MCF 10A (cell line): Measurements from ENCODE around the gene ERBIN. TPM values are rescaled to one million over a fixed set of nuclear protein-coding genes. Genes with fewer than 3 reads are reported as not detected.

Source experiments
- BruUV-seq: library from RNA; stranded (reverse); fragments of 400-500 nt; replicated peaks from 2 replicates; lab custom pipeline; 2021; lab: Mats Ljungman, UMichigan
- CTCF ChIA-PET: fragments of 300-600 bp; sonication (Branson Sonifier 250); formaldehyde crosslinking; extraction: SDS; loops from one replicate; lab custom pipeline; 2021; ENCODE audit warnings: antibody characterized with exemption, inconsistent platforms; lab: Yijun Ruan, JAX
- POLR2A ChIA-PET: fragments of 300-600, 350-650 bp; sonication (Branson Sonifier 250); formaldehyde crosslinking; extraction: SDS; loops from one replicate; lab custom pipeline; 2020; ENCODE audit warnings: antibody characterized with exemption, inconsistent platforms; lab: Yijun Ruan, JAX
- DNase-seq: peaks from one replicate; pipeline ENCODE4 v3.0.0-alpha.2; 2018; ENCODE audit not compliant: unreplicated experiment
- H3K27ac Mint-ChIP-seq: one replicate; pipeline ENCODE4 v1.8.0; 2022; ENCODE audit warnings: mild to moderate bottlenecking, low read depth, mixed read lengths; ENCODE audit not compliant: unreplicated experiment
- H3K27me3 Mint-ChIP-seq: one replicate; pipeline ENCODE4 v1.8.0; 2022; ENCODE audit warnings: mixed read lengths; ENCODE audit not compliant: insufficient read depth, unreplicated experiment
- H3K36me3 Mint-ChIP-seq: one replicate; pipeline ENCODE4 v1.8.0; 2022; ENCODE audit warnings: mild to moderate bottlenecking, moderate library complexity, mixed read lengths; ENCODE audit not compliant: insufficient read depth, unreplicated experiment
- H3K4me1 Mint-ChIP-seq: one replicate; pipeline ENCODE4 v1.8.0; 2022; ENCODE audit warnings: mixed read lengths; ENCODE audit not compliant: insufficient read depth, unreplicated experiment
- H3K4me3 Mint-ChIP-seq: one replicate; pipeline ENCODE4 v1.8.0; 2022; ENCODE audit warnings: mild to moderate bottlenecking, moderate library complexity, mixed read lengths; ENCODE audit not compliant: unreplicated experiment
- H3K9me3 Mint-ChIP-seq: one replicate; pipeline ENCODE4 v1.8.0; 2022; ENCODE audit warnings: mixed read lengths; ENCODE audit not compliant: unreplicated experiment
- CTCF ChIP-seq: fragments of 200-600 bp; IDR thresholded peaks from one replicate; pipeline ENCODE4 v1.8.0; 2022; ENCODE audit warnings: antibody characterized with exemption, mild to moderate bottlenecking; ENCODE audit not compliant: unreplicated experiment
- intact Hi-C: fragments of 100-400 bp; cut with micrococcal nuclease; formaldehyde crosslinking; loops from 2 replicates; pipeline ENCODE4 v1.14.1; 2022
- total RNA-seq: library from RNA; stranded (reverse); gene quantifications from 2 replicates; pipeline ENCODE4 v1.2.3, GENCODE V29; 2022

ERBIN gene
- total RNA-seq, 1 experiment from 2014 or later: 71.3 TPM

- no peak for TF ChIP-seq CTCF
- Mint-ChIP-seq H3K27ac (no peak overlapping the region), H3K4me3 (no peak overlapping the region), H3K27me3 (no peaks in the 10 kb centered on the region), H3K36me3 (peaks cover 11% of the 10 kb centered on the region), H3K9me3 (no peaks in the 10 kb centered on the region), H3K4me1 (no peaks in the 10 kb centered on the region)
- intact Hi-C loops: no loop called here
- POLR2A ChIA-PET: interaction anchor here (0.6 to 1.0 kb wide), 2 partner anchors 45 to 67 kb away, joined by 4 to 5 read pairs; no protein-coding TSS in a partner anchor
- CTCF ChIA-PET: interaction anchor here (0.7 kb wide), 1 partner anchor 115 kb away, joined by 3 read pairs; no protein-coding TSS in a partner anchor
- BruUV-seq: no TSS peak
- no peak for DNase-seq
Measured at GRCh38 chr5:65992630-65993029, 66.3 kb downstream of the ERBIN start.

GRCh38 chr5:65994117-65994786 lies 67.9 kb downstream of the ERBIN start:
- no peaks in the 10 kb centered on the region for H3K27me3 Mint-ChIP-seq
- no peak overlapping the region for H3K27ac Mint-ChIP-seq
- no TSS peak for BruUV-seq
- peaks cover 16% of the 10 kb centered on the region for H3K36me3 Mint-ChIP-seq
- no peak for TF ChIP-seq CTCF
- no peak overlapping the region for H3K4me3 Mint-ChIP-seq
- no peaks in the 10 kb centered on the region for H3K4me1 Mint-ChIP-seq
- H3K9me3 Mint-ChIP-seq: no peaks in the 10 kb centered on the region
- DNase-seq: no peak
- intact Hi-C loops: no loop called here
- POLR2A ChIA-PET: interaction anchor here (0.6 kb wide), 1 partner anchor 149 kb away, joined by 3 read pairs; no protein-coding TSS in a partner anchor
- CTCF ChIA-PET: no interaction called here

- peaks cover 6% of the 10 kb centered on the region for H3K4me1 Mint-ChIP-seq
- no peak for DNase-seq
- H3K4me3 Mint-ChIP-seq: no peak overlapping the region
- H3K9me3 Mint-ChIP-seq: no peaks in the 10 kb centered on the region
- H3K27me3 Mint-ChIP-seq: no peaks in the 10 kb centered on the region
- ChIA-PET POLR2A (no interaction called here), CTCF (no interaction called here)
- intact Hi-C loops: no loop called here
- TF ChIP-seq CTCF: no peak
- H3K36me3 Mint-ChIP-seq: peaks cover 15% of the 10 kb centered on the region
- no peak overlapping the region for H3K27ac Mint-ChIP-seq
- BruUV-seq: no TSS peak
Measured at GRCh38 chr5:65999061-65999723, 72.8 kb downstream of the ERBIN start.

GRCh38 chr5:66001952-66002351 lies 75.6 kb downstream of the ERBIN start:
- H3K27me3 Mint-ChIP-seq: no peaks in the 10 kb centered on the region
- ChIA-PET POLR2A (no interaction called here), CTCF (interaction anchor here (1.1 kb wide), 1 partner anchor 253 kb away, joined by 4 read pairs; no protein-coding TSS in a partner anchor)

More at GRCh38 chr5:66001952-66002351, 75.6 kb downstream of the ERBIN start:
- Mint-ChIP-seq H3K27ac (no peak overlapping the region), H3K4me3 (no peak overlapping the region), H3K9me3 (peaks cover 15% of the 10 kb centered on the region), H3K4me1 (peaks cover 6% of the 10 kb centered on the region), H3K36me3 (peaks cover 30% of the 10 kb centered on the region)
- no peak for TF ChIP-seq CTCF
- intact Hi-C loops: no loop called here
- BruUV-seq: no TSS peak
- no peak for DNase-seq
